GM12878 (cell line): ENCODE data around the gene CELF2. TPM values are rescaled to one million over a fixed set of nuclear protein-coding genes. Genes with fewer than 3 reads are reported as not detected.

Source experiments
- ATAC-seq: fragments of 200-7000 bp; cut with Tn5 transposase; 3 replicates; pipeline ENCODE4 v1.9.1; 2020; ENCODE audit warnings: mild to moderate bottlenecking, moderate library complexity
- BruUV-seq: library from RNA; stranded (reverse); fragments of 400-500 nt; replicated peaks from 2 replicates; lab custom pipeline; 2021; lab: Mats Ljungman, UMichigan
- CTCF ChIA-PET: fragments of 300-600 bp; sonication (Branson Sonifier 250); formaldehyde crosslinking; extraction: SDS; loops from one replicate; lab custom pipeline; 2021; ENCODE audit warnings: inconsistent platforms; lab: Yijun Ruan, JAX
- POLR2A ChIA-PET: fragments of 350-600 bp; formaldehyde crosslinking; extraction: SDS; loops from one replicate; lab custom pipeline; 2021; ENCODE audit warnings: inconsistent platforms; lab: Charles Lee
- RAD21 ChIA-PET: fragments of 300-600 bp; sonication (Branson Sonifier 250); formaldehyde crosslinking; loops from one replicate; lab custom pipeline; 2023; ENCODE audit warnings: antibody characterized with exemption; ENCODE audit not compliant: unreplicated experiment; lab: Charles Lee
- SMC1A ChIA-PET: fragments of 300-600 bp; sonication (Branson Sonifier 250); formaldehyde crosslinking; loops from one replicate; lab custom pipeline; 2023; ENCODE audit not compliant: unreplicated experiment, uncharacterized antibody; lab: Charles Lee
- DNase-seq: peaks from one replicate; pipeline ENCODE4 v3.0.0-alpha.2; 2011; ENCODE audit warnings: low read depth, low spot score
- FAIRE-seq: peaks from 3 replicates; lab custom pipeline; 2011; peaks lifted over from hg19 to GRCh38; lab: Jason Lieb, UNC
- H2AFZ ChIP-seq: 2 replicates; pipeline ENCODE4 v1.6.0; 2011; ENCODE audit warnings: low read depth, low read length, control low read depth; ENCODE audit not compliant: control insufficient read depth
- H3K27ac ChIP-seq: 2 replicates; pipeline ENCODE4 v1.5.1; 2011; ENCODE audit warnings: control low read depth; ENCODE audit not compliant: control insufficient read depth, insufficient read depth
- H3K27me3 ChIP-seq, 2 experiments: replicated peaks in 1 of 2; 2 replicates each; pipeline versions ENCODE4 v1.6.0 to v1.6.1; 2011; ENCODE audit warnings: low read length in 1 of 2; ENCODE audit not compliant: control insufficient read depth in 2 of 2, insufficient read depth in 2 of 2
- H3K36me3 ChIP-seq, 2 experiments: 2 replicates each; pipeline ENCODE4 v1.5.1; 2011; ENCODE audit warnings: low read length in 1 of 2; ENCODE audit not compliant: control insufficient read depth in 2 of 2, insufficient read depth in 2 of 2
- H3K4me1 ChIP-seq: 2 replicates; pipeline ENCODE4 v1.6.1; 2011; ENCODE audit warnings: mild to moderate bottlenecking, low read length, moderate library complexity, mixed read lengths; ENCODE audit not compliant: control insufficient read depth, insufficient read depth
- H3K4me2 ChIP-seq: 2 replicates; pipeline ENCODE4 v1.6.0; 2011; ENCODE audit warnings: control low read depth; ENCODE audit not compliant: control insufficient read depth, insufficient read depth
- H3K4me3 ChIP-seq: fragments of 200-600 bp; sonication (generic); 2 replicates; pipeline ENCODE4 v1.5.1; 2016
- H3K79me2 ChIP-seq: 2 replicates; pipeline ENCODE4 v1.6.0; 2011; ENCODE audit warnings: low read length; ENCODE audit not compliant: control insufficient read depth, insufficient read depth
- H3K9ac ChIP-seq: 2 replicates; pipeline ENCODE4 v1.8.0; 2011; ENCODE audit warnings: low read length, control low read depth, mixed read lengths; ENCODE audit not compliant: control insufficient read depth, insufficient read depth
- H3K9me3 ChIP-seq: replicated peaks from 3 replicates; pipeline ENCODE4 v1.5.1; 2011; ENCODE audit warnings: mild to moderate bottlenecking, low read length; ENCODE audit not compliant: control insufficient read depth, insufficient read depth
- H4K20me1 ChIP-seq: 2 replicates; pipeline ENCODE4 v1.6.0; 2011; ENCODE audit not compliant: control insufficient read depth, insufficient read depth
- BCL11A ChIP-seq: IDR thresholded peaks from 2 replicates; pipeline ENCODE4 v1.6.1; 2011; ENCODE audit warnings: low read depth, low read length
- NR2F1 ChIP-seq: fragments of 450-650 bp; conservative IDR thresholded peaks from 2 replicates; pipeline ENCODE4 v1.6.1; 2017; ENCODE audit warnings: mild to moderate bottlenecking
- PKNOX1 ChIP-seq: fragments of 450-650 bp; IDR thresholded peaks from 2 replicates; pipeline ENCODE4 v1.6.1; 2016; ENCODE audit warnings: mild to moderate bottlenecking
- POLR2AphosphoS5 ChIP-seq: IDR thresholded peaks from 2 replicates; pipeline ENCODE4 v1.6.1; 2011; ENCODE audit warnings: mild to moderate bottlenecking, low read length, inconsistent platforms
- RAD51 ChIP-seq: fragments of 450-650 bp; IDR thresholded peaks from 2 replicates; pipeline ENCODE4 v1.6.1; 2016; ENCODE audit warnings: moderate library complexity, mild to moderate bottlenecking, inconsistent platforms
- SKIL ChIP-seq: fragments of 450-650 bp; IDR thresholded peaks from 2 replicates; pipeline ENCODE4 v1.6.1; 2017; ENCODE audit warnings: mild to moderate bottlenecking, low read depth, inconsistent platforms; ENCODE audit not compliant: poor library complexity, severe bottlenecking
- SMC3 ChIP-seq: IDR thresholded peaks from 2 replicates; pipeline ENCODE4 v1.6.1; 2011; ENCODE audit warnings: low read length, improper control_type of control experiment, borderline replicate concordance
- ZBTB40 ChIP-seq: fragments of 450-650 bp; IDR thresholded peaks from 2 replicates; pipeline ENCODE4 v1.6.1; 2016; ENCODE audit warnings: mild to moderate bottlenecking, moderate library complexity, borderline replicate concordance
- WGBS: methylation state at CpG from one replicate; pipeline ENCODE4 v1.1.6; 2016; ENCODE audit warnings: low lambda C conversion rate; ENCODE audit not compliant: insufficient replicate concordance, insufficient coverage; ENCODE audit errors: missing lambda C conversion rate; 5-methylcytosine and 5-hydroxymethylcytosine counted together
- in situ Hi-C: fragments of 300-500 bp; cut with MboI; formaldehyde crosslinking; loops from 9 replicates; pipeline ENCODE4 v1.14.3; 2018; ENCODE audit warnings: mixed read lengths
- intact Hi-C: fragments of 100-400 bp; cut with micrococcal nuclease; formaldehyde crosslinking; loops from one replicate; pipeline ENCODE4 v1.14.2; 2022; ENCODE audit not compliant: unreplicated experiment
- polyA plus RNA-seq, 11 experiments: library from polyadenylated mRNA; depleted of rRNA in 4 of 11; unstranded in 6 of 11; stranded (reverse) in 5 of 11; fragments of >200 nt; fragmentation: Nextera tagmentation in 4 of 11; fragmentation: Illumina TruSeq in 1 of 11; extraction: Ambion mirVana in 4 of 11; extraction: Trizol in 1 of 11; gene quantifications; 1 replicate in 1 of 11; 2 replicates in 10 of 11; pipeline versions ENCODE4 v1.2.1 to v1.2.3, GENCODE V29; 2011 to 2016; ENCODE audit warnings: inconsistent platforms in 2 of 11, missing spikeins in 2 of 11, low read depth in 1 of 11
- total RNA-seq, 4 experiments: library from RNA; depleted of rRNA in 3 of 4; stranded (reverse); fragments of >200 nt in 3 of 4; fragmentation: Illumina TruSeq in 1 of 4; extraction: Trizol in 1 of 4; gene quantifications; 2 replicates each; pipeline versions ENCODE4 v1.2.1 to v1.2.3, GENCODE V29; 2013 to 2021
- TF ChIP-seq, protein P1 (sequence below): fragments of 450-650 bp; IDR thresholded peaks from 2 replicates; pipeline ENCODE4 v1.6.1; 2016; ENCODE audit warnings: mild to moderate bottlenecking
- TF ChIP-seq, protein P2 (sequence below): fragments of 450-650 bp; IDR thresholded peaks from 2 replicates; pipeline ENCODE4 v1.6.1; 2017; ENCODE audit warnings: borderline replicate concordance

Gene CELF2
- total and polyA plus RNA-seq, 10 of the 15 experiments (the other 5 are each of a cell fraction or from before 2014, with no cell fraction given), result 20.8 to 129 (median 86.3) TPM

DNA sequence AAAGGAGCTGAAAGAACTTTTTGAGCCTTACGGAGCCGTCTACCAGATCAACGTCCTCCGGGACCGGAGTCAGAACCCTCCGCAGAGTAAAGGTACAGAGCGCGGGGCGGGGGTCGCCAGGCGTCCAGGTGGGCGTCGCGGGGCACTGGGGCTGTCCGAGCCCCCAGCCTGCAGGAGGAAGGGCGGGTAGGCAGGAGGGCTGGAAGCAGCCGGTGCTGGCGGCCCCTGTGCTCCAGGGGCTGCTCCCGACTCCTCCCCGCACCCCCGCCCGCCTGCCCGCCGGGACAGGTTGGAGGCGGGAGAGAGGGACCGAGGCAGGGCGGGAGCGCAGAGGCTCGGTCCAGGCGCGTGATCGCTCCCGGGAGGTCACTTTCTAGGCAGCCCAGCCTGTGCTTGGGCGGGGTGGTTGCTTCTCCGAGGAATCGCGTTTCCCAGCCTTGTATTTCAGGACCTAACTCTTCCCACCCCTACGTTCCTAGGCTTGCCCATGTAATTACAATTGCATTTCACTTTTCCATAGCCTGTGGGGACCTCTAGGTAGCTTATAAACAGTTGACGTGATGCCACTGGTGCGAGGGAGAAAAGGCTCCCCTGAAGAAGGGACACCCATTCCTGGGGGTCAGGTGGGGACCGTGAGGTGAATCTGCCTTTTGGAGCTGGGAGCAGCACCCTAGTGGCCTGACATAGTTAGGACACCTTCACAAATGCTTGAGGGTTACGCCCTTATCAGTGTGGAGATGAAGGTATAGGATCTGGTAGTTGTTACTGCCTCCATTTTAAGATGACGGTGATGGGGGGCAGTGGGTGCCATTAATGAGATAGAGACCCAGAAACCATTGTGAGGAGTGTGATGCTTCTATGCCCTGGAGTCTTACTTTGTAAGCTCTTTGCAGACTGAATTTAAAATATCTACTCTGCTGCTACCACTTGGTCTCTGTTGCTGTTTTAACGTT is 148.2 kb downstream of the CELF2 start:
- H3K9me3 ChIP-seq, result no peaks in the 10 kb centered on the region
- peak overlapping the region; percentile 93 for H3K9ac ChIP-seq
- peaks cover 0 to 3% of the 10 kb centered on the region in 2 experiments; a peak in 2 of 4 replicates for H3K36me3 ChIP-seq
- SMC1A ChIA-PET, result interaction anchor here (0.8 to 18.3 kb wide), 11 partner anchors 10 to 106 kb away, joined by 3 to 417 read pairs (median 12); no protein-coding TSS in a partner anchor
- no peaks in the 10 kb centered on the region for H4K20me1 ChIP-seq
- CTCF ChIA-PET, result interaction anchor here (0.6 to 4.7 kb wide), 15 partner anchors 8 to 105 kb away, joined by 3 to 38 read pairs (median 4); no protein-coding TSS in a partner anchor
- DNase-seq, result no peak
- H3K27me3 ChIP-seq, result no peaks in the 10 kb centered on the region
- H3K4me2 ChIP-seq, result peak overlapping the region; percentile 98
- peaks cover 82% of the 10 kb centered on the region for H3K79me2 ChIP-seq
- H3K4me3 ChIP-seq, result peak overlapping the region; percentile 96
- H3K4me1 ChIP-seq, result peaks cover 21% of the 10 kb centered on the region
- RAD21 ChIA-PET, result interaction anchor here (0.7 to 7.3 kb wide), 13 partner anchors 9 to 108 kb away, joined by 3 to 87 read pairs (median 31); no protein-coding TSS in a partner anchor
- in situ Hi-C loops (no loop called here), intact Hi-C loops (loop anchor here (1.0 to 10.0 kb wide), 4 partner anchors 13 to 439 kb away; no protein-coding TSS in a partner anchor)
- POLR2A ChIA-PET, result interaction anchor here (0.7 to 4.1 kb wide), 10 partner anchors 10 to 97 kb away, joined by 3 to 106 read pairs (median 8); no protein-coding TSS in a partner anchor
- 1% methylated on average over 44 of the region's 44 CpGs for WGBS
- H2AFZ ChIP-seq, result peak overlapping the region; percentile 71
- ATAC-seq, result peak; percentile 69
- FAIRE-seq, result peak; percentile 27
- no TSS peak for BruUV-seq
- peak overlapping the region; percentile 95 for H3K27ac ChIP-seq
- TF ChIP-seq POLR2AphosphoS5, result peak; percentile 64; the same call in 1 of the 2 replicates
- TF ChIP-seq NR2F1, result peak; percentile 64
- TF ChIP-seq, protein P1, sequence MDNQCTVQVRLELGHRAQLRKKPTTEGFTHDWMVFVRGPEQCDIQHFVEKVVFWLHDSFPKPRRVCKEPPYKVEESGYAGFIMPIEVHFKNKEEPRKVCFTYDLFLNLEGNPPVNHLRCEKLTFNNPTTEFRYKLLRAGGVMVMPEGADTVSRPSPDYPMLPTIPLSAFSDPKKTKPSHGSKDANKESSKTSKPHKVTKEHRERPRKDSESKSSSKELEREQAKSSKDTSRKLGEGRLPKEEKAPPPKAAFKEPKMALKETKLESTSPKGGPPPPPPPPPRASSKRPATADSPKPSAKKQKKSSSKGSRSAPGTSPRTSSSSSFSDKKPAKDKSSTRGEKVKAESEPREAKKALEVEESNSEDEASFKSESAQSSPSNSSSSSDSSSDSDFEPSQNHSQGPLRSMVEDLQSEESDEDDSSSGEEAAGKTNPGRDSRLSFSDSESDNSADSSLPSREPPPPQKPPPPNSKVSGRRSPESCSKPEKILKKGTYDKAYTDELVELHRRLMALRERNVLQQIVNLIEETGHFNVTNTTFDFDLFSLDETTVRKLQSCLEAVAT, result peak; percentile 69; the same call in 1 of the 2 replicates
- TF ChIP-seq BCL11A, result no peak
- no peak for TF ChIP-seq ZBTB40
- TF ChIP-seq RAD51, result peak; percentile 60
- TF ChIP-seq SMC3, result peak; percentile 58; the same call in 1 of the 2 replicates
- no peak for TF ChIP-seq SKIL
- TF ChIP-seq PKNOX1, result 0 out of 2 replicates have a peak, but pooled peaks have one; percentile 20
- TF ChIP-seq, protein P2, sequence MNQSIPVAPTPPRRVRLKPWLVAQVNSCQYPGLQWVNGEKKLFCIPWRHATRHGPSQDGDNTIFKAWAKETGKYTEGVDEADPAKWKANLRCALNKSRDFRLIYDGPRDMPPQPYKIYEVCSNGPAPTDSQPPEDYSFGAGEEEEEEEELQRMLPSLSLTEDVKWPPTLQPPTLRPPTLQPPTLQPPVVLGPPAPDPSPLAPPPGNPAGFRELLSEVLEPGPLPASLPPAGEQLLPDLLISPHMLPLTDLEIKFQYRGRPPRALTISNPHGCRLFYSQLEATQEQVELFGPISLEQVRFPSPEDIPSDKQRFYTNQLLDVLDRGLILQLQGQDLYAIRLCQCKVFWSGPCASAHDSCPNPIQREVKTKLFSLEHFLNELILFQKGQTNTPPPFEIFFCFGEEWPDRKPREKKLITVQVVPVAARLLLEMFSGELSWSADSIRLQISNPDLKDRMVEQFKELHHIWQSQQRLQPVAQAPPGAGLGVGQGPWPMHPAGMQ, result no peak
